SJSA1 (cell line): Measurements from ENCODE around the gene EPHB1. TPM values are rescaled to one million over a fixed set of nuclear protein-coding genes. Genes with fewer than 3 reads are reported as not detected.
A peak's percentile ranks its signal among the peaks of the same experiment; 100 is the strongest.

Source experiments
- DNase-seq, 2 experiments: peaks; one replicate each; pipeline ENCODE4 v3.0.0-alpha.2; 2015 to 2020; ENCODE audit warnings: low spot score in 2 of 2, low read depth in 1 of 2
- H3K27ac ChIP-seq: fragments of 250-450 bp; sonication (Bioruptor Pico); 2 replicates; pipeline ENCODE4 v1.5.1; 2020; ENCODE audit warnings: mild to moderate bottlenecking, moderate library complexity
- H3K27me3 ChIP-seq: fragments of 250-450 bp; sonication (Bioruptor Pico); replicated peaks from 2 replicates; pipeline ENCODE4 v1.5.1; 2020; ENCODE audit warnings: mild to moderate bottlenecking, moderate library complexity
- H3K36me3 ChIP-seq: fragments of 250-450 bp; sonication (Bioruptor Pico); 2 replicates; pipeline ENCODE4 v1.5.1; 2020; ENCODE audit warnings: mild to moderate bottlenecking
- H3K4me1 ChIP-seq: fragments of 250-450 bp; sonication (Bioruptor Pico); replicated peaks from 2 replicates; pipeline ENCODE4 v1.6.1; 2021; ENCODE audit warnings: mild to moderate bottlenecking
- H3K4me3 ChIP-seq: fragments of 250-450 bp; sonication (Bioruptor Pico); 2 replicates; pipeline ENCODE4 v1.5.1; 2020; ENCODE audit warnings: mild to moderate bottlenecking
- H3K9me3 ChIP-seq: fragments of 250-450 bp; sonication (Bioruptor Pico); replicated peaks from 2 replicates; pipeline ENCODE4 v1.5.1; 2020; ENCODE audit warnings: mild to moderate bottlenecking
- total RNA-seq: library from RNA; depleted of rRNA; stranded (reverse); fragments of >200 nt; shearing (Covaris generic); gene quantifications from 2 replicates; pipeline ENCODE4 v1.2.3, GENCODE V29; 2014

The EPHB1 gene
- total RNA-seq, 1 experiment from 2014 or later, result not detected

- no peak overlapping the region for H3K4me3 ChIP-seq
- H3K36me3 ChIP-seq, result no peaks in the 10 kb centered on the region
- no peaks in the 10 kb centered on the region for H3K27me3 ChIP-seq
Observed at GRCh38 chr3:134832585-134832984, 37.5 kb downstream of the EPHB1 start.

DNA sequence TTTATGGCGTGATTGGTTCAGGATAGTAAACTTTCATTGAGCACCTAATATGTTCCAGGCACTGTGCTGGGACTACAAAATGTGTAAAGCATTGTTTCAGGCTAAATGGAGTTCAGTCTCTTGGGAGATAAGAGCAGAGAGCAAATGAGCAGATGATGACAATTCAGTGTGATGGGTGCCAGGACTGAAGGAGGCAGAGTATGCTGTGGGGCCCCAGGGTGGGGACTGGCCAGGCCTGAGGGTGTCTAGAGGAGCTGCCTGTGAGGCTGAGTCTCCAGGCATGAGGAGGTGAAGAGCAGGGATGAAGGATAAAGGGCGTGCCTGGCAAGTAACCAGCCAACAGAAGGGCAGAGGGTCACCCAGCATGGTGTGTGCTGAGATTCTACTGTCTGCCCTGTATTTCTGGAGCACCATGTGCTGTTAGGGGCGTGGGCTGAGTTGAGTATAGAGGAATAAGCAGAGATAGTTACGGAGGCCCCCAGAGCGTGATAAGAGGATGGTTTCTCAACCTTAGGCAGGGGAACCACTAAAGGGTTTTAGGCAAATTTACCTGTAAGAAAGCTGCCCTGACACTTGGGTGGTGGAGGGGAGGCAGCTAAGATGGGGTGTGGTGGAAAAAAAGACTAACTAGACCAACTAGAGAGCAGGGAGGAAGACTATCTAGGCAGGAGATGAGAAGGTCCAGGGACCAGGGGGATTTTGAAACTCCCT is 38.5 kb downstream of the EPHB1 start:
- H3K4me3 ChIP-seq, result no peak overlapping the region
- H3K9me3 ChIP-seq, result no peaks in the 10 kb centered on the region
- no peaks in the 10 kb centered on the region for H3K4me1 ChIP-seq
- no peaks in the 10 kb centered on the region for H3K36me3 ChIP-seq
- no peaks in the 10 kb centered on the region for H3K27me3 ChIP-seq
- DNase-seq, result no peak
- H3K27ac ChIP-seq, result no peak overlapping the region

More at GRCh38 chr3:134832585-134832984, 37.5 kb downstream of the EPHB1 start:
- Histone ChIP-seq H3K27ac (no peak overlapping the region), H3K4me1 (no peaks in the 10 kb centered on the region), H3K9me3 (no peaks in the 10 kb centered on the region)
- no peak for DNase-seq

- Histone ChIP-seq H3K27ac (no peak overlapping the region), H3K4me3 (no peak overlapping the region), H3K36me3 (no peaks in the 10 kb centered on the region), H3K4me1 (no peaks in the 10 kb centered on the region), H3K27me3 (no peaks in the 10 kb centered on the region), H3K9me3 (no peaks in the 10 kb centered on the region)
- DNase-seq, result no peak
Observed at GRCh38 chr3:134836921-134837320, 41.9 kb downstream of the EPHB1 start.

- DNase-seq, result no peak
- Histone ChIP-seq H3K4me1 (no peaks in the 10 kb centered on the region), H3K9me3 (no peaks in the 10 kb centered on the region), H3K4me3 (no peak overlapping the region), H3K27me3 (no peaks in the 10 kb centered on the region), H3K36me3 (no peaks in the 10 kb centered on the region), H3K27ac (no peak overlapping the region)
Observed at GRCh38 chr3:134838599-134838998, 43.5 kb downstream of the EPHB1 start.

GRCh38 chr3:134839422-134839821 is 44.4 kb downstream of the EPHB1 start:
- no peak overlapping the region for H3K4me3 ChIP-seq
- H3K9me3 ChIP-seq, result no peaks in the 10 kb centered on the region
- no peaks in the 10 kb centered on the region for H3K36me3 ChIP-seq
- DNase-seq, result no peak
- no peaks in the 10 kb centered on the region for H3K4me1 ChIP-seq
- no peak overlapping the region for H3K27ac ChIP-seq
- no peaks in the 10 kb centered on the region for H3K27me3 ChIP-seq

DNA sequence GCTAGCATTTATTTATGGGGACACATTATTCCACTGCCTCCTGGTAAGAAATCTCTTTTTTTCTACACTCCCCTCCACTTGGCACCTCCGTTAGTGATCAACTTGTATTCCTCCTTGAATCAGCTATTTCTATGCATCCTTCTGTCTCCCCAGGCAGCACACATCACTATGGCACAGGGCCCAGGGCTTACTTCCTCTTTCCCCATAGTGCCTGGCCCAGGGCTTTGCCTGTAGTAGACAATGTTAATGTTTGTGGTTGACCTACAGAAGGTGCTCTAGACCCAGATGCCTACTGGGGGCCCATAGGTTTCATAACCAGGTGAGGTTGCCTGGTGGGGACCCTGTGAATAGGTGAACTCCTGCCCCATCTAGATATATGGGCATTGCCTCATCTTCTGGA is 44.9 kb downstream of the EPHB1 start:
- no peaks in the 10 kb centered on the region for H3K36me3 ChIP-seq
- no peaks in the 10 kb centered on the region for H3K27me3 ChIP-seq
- H3K4me3 ChIP-seq, result no peak overlapping the region
- no peak for DNase-seq
- H3K27ac ChIP-seq, result no peak overlapping the region
- H3K4me1 ChIP-seq, result no peaks in the 10 kb centered on the region
- no peaks in the 10 kb centered on the region for H3K9me3 ChIP-seq

GRCh38 chr3:134840459-134840858 is 45.4 kb downstream of the EPHB1 start:
- Histone ChIP-seq H3K4me3 (no peak overlapping the region), H3K4me1 (no peaks in the 10 kb centered on the region), H3K9me3 (no peaks in the 10 kb centered on the region), H3K27me3 (no peaks in the 10 kb centered on the region), H3K27ac (no peak overlapping the region), H3K36me3 (no peaks in the 10 kb centered on the region)
- no peak for DNase-seq

DNA sequence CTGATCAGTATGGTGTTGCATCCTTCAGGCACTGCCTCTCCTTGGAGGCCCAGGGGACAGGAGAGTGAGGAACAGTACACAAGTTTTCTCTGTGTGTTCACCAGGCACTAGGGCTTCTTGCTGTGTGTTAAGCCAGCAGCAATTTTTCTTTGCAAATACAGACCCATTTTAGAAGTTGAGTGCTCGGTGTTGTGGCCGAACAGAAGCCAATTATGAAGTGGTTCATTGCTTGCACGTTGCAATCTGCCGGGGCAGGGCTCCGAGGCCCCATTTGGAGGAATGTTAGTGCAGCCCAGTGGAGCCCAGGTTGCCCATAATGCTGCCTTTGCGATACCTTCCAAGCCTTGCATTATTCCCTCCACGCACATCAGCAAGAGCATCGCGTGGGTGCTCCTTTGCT is 51.0 kb downstream of the EPHB1 start:
- Histone ChIP-seq H3K4me3 (no peak overlapping the region), H3K27ac (no peak overlapping the region), H3K9me3 (no peaks in the 10 kb centered on the region), H3K27me3 (no peaks in the 10 kb centered on the region), H3K4me1 (no peaks in the 10 kb centered on the region; the same call in 1 of the 2 replicates), H3K36me3 (no peaks in the 10 kb centered on the region)
- no peak for DNase-seq

- H3K4me3 ChIP-seq, result no peak overlapping the region
- no peak overlapping the region for H3K27ac ChIP-seq
- DNase-seq, result peak in 1 of 2 experiments; percentile 22
Observed at GRCh38 chr3:134846911-134847317, 51.9 kb downstream of the EPHB1 start.

DNA sequence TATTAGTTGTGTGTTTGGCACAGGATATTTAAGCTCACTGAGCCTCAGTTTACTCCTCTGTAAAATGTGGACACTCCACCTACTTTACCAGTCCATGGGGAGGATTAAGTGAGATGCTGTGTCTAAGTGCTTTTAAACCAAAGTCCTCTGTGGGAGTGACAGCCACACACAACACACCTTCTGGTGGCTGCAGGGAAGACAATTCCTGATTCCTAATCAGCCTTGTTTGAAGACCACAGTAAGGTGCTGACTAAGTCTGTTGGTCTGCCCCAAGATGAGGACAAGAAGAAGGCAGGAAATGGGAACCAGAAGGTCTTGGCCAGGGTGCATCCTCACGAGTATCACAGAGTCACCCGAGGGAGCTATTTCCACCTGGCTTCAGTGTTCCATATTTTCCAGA is 52.3 kb downstream of the EPHB1 start:
- DNase-seq, result no peak
- no peak overlapping the region for H3K27ac ChIP-seq

More at GRCh38 chr3:134846911-134847317, 51.9 kb downstream of the EPHB1 start:
- no peaks in the 10 kb centered on the region for H3K36me3 ChIP-seq
- no peaks in the 10 kb centered on the region; the same call in 1 of the 2 replicates for H3K4me1 ChIP-seq
- no peaks in the 10 kb centered on the region for H3K27me3 ChIP-seq
- H3K9me3 ChIP-seq, result no peaks in the 10 kb centered on the region

GRCh38 chr3:134849561-134849960 is 54.5 kb downstream of the EPHB1 start:
- no peak for DNase-seq
- no peak overlapping the region for H3K27ac ChIP-seq
- no peaks in the 10 kb centered on the region; the same call in 1 of the 2 replicates for H3K4me1 ChIP-seq

More for the DNA sequence above, 52.3 kb downstream of the EPHB1 start:
- H3K36me3 ChIP-seq, result no peaks in the 10 kb centered on the region
- H3K4me3 ChIP-seq, result no peak overlapping the region
- H3K27me3 ChIP-seq, result no peaks in the 10 kb centered on the region
- H3K4me1 ChIP-seq, result no peaks in the 10 kb centered on the region; the same call in 1 of the 2 replicates
- no peaks in the 10 kb centered on the region for H3K9me3 ChIP-seq

GRCh38 chr3:134850761-134851160 is 55.7 kb downstream of the EPHB1 start:
- Histone ChIP-seq H3K4me3 (no peak overlapping the region), H3K36me3 (no peaks in the 10 kb centered on the region), H3K27ac (no peak overlapping the region), H3K4me1 (no peaks in the 10 kb centered on the region; the same call in 1 of the 2 replicates), H3K9me3 (no peaks in the 10 kb centered on the region), H3K27me3 (no peaks in the 10 kb centered on the region)
- DNase-seq, result no peak

More at GRCh38 chr3:134849561-134849960, 54.5 kb downstream of the EPHB1 start:
- no peak overlapping the region for H3K4me3 ChIP-seq
- H3K36me3 ChIP-seq, result no peaks in the 10 kb centered on the region
- no peaks in the 10 kb centered on the region for H3K9me3 ChIP-seq
- H3K27me3 ChIP-seq, result no peaks in the 10 kb centered on the region

DNA sequence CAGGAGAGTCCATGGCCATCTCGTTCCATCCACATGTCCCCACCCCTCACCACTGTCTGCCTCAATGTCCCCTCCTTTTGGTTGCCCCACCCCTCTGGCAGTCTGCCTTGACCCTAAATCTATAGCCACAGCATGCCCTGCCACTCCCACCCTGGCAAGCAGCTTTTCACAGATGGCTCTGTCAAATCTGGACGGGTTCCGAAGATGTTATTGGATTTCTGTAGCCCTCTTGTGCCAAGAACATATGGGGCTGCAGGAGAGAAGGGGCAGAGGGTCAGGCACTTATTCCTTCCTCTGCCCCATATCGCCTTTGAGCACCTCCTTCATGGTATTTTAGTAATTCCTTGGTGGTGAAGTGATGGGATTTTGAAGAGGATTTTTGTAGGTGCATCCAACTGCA is 57.1 kb downstream of the EPHB1 start:
- Histone ChIP-seq H3K4me1 (no peaks in the 10 kb centered on the region; the same call in 1 of the 2 replicates), H3K4me3 (no peak overlapping the region), H3K36me3 (no peaks in the 10 kb centered on the region), H3K9me3 (no peaks in the 10 kb centered on the region), H3K27me3 (no peaks in the 10 kb centered on the region), H3K27ac (no peak overlapping the region)
- DNase-seq, result no peak

DNA sequence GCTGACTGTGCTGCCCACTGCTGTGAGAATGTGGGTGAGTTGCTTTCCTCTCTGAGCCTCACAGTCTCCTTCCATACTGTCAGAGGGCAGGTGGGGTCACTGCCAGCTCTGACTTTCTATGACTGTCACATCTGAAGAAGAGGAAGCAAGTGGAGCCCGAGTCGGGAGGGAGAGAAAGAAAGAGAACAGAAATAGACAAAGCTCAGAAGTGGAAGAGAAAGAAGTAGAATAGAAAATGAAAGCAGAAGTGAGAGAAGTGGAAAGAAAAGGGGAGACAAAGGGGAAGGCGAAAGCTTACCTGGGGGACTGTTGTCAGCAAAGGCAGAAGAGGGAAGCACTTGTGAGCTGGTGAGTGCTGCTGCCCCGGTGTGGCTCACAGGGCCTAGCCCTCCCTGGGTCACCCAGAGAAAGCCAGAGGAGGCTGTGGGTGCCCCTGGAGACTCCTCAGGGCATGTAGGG is 57.9 kb downstream of the EPHB1 start:
- no peaks in the 10 kb centered on the region for H3K4me1 ChIP-seq
- DNase-seq, result no peak
- no peaks in the 10 kb centered on the region for H3K9me3 ChIP-seq
- H3K36me3 ChIP-seq, result no peaks in the 10 kb centered on the region
- no peak overlapping the region for H3K27ac ChIP-seq
- no peak overlapping the region for H3K4me3 ChIP-seq
- no peaks in the 10 kb centered on the region for H3K27me3 ChIP-seq
